Measurements from ENCODE around the gene CAPN15.

CAPN15 gene

DNA sequence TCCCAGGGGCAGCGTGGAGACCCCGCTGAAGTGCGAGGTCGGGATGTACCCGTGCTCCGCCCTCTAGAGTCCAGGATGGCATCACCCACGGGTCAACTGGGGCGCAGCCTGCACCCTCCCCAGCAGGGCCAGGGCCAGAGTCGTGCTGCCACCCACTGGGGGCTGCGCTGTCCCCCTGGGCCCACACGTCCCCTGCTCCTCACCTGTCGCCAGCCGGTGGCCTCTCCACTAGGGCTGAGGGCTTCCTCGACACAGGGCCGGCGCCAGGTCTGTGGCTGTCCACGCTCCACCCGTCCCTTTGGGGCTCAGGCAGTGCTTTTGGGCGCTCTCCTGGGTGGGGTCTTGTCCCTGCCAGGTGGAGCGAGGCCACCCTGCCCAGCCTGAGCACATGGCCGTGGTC is 21.1 kb downstream of the CAPN15 start:
- DNase-seq: no peak

DNA sequence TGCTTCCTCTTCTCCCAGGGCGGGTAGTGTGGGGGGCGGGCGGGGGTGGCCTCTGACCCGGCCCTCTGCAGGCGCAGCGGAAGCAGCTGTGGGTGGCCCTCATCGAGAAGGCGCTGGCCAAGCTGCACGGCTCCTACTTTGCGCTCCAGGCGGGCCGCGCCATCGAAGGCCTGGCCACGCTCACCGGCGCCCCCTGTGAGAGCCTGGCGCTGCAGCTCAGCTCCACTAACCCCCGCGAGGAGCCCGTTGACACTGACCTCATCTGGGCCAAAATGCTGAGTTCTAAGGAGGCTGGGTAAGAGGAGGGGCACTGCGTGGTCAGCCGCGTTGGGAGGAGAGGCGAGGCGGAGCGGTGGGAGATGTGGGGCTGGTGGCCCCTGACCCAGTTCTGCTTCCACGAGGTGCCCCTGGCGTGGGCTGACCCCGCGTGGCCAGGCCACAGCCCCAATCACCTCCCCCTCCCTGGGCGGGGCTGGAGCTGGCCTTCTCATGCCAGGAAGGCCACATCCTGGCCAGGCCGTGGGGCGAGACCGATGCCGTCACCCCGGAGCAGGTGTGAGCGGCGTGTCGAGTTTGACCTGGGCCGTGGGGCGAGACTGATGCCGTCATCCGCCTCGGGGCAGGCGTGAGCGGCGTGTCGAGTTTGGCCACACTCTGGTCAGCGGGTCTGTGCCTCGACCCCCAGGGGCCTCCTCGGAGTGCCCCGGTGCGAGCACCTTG is 22.2 kb downstream of the CAPN15 start:
- DNase-seq: no peak

DNA sequence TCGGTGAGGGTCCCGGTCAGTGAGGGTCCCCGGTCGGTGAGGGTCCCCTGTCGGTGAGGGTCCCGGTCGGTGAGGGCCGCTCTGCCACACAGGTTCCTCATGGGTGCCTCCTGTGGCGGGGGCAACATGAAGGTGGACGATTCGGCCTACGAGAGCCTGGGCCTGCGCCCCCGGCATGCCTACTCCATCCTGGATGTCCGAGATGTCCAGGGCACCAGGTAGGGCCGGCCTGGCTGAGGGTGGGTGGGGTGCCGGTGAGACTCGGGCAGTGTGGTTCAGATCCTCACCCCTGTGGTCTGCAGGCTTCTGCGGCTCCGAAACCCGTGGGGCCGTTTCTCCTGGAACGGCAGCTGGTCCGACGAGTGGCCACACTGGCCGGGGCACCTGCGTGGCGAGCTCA is 23.7 kb downstream of the CAPN15 start:
- no peak for DNase-seq

DNA sequence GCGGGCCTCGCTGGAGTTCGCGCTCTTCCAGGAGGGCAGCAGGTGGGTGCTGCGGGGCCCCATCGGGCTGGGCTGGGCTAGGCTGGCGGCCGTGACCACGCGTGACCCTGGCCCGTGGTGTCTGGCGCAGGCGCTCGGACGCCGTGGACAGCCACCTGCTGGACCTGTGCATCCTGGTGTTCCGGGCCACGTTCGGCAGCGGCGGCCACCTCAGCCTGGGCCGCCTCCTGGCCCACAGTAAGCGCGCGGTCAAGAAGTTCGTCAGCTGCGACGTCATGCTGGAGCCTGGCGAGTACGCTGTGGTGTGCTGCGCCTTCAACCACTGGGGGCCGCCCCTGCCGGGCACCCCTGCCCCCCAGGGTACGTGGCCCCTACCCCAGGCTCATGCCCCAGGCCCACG is 24.7 kb downstream of the CAPN15 start:
- no peak for DNase-seq

DNA sequence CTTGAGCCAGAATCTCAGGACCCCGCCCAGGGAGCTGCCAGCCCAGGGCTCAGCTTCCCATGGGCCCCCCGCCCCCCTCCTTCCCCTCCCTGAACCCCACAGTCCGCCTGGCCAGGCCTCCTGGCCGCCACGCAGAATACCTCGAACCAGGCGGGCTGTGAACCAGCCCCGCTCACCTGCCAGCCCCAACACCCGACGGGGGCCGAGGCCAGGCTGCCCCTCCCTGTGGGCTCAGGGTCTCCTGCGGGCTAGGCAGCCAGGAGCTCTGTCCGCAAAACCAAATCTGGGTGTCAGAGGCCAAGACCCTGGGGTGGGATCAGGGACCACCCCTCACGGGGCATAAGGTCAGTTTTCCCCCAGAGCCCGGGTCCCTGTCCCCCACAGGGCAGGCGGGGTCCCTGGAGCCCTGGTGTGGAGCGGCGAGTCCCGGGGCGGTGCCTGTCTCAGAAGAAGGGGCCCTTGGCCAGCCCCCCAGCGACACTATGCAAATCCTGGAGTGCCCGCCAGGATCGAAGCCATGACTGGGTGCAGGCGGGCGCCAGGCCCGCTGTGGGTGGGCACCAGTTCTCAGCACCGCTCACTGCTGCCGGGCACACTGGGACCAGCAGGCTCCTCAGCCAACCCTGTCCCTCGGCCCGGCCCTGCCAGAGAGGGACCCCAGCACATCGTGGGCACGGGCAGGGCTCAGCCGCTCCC is 26.2 kb downstream of the CAPN15 start:
- DNase-seq: no peak

DNA sequence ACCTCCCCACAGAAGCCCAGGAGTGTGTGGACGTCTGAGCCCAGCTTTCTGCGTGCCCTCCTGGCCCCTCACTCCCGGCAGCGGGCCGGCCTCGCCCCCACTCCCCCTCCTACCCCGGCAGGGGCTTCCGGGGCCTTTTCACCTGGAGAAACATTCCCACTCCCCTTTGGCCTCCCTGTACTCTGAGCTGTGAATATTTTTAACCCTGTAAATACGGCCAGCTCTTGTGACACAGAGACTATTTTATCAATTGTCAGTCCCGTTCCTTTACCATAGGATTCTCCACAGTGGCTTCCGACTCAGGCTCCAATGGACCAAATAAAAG is 26.7 kb downstream of the CAPN15 start:
- no peak for DNase-seq

DNA sequence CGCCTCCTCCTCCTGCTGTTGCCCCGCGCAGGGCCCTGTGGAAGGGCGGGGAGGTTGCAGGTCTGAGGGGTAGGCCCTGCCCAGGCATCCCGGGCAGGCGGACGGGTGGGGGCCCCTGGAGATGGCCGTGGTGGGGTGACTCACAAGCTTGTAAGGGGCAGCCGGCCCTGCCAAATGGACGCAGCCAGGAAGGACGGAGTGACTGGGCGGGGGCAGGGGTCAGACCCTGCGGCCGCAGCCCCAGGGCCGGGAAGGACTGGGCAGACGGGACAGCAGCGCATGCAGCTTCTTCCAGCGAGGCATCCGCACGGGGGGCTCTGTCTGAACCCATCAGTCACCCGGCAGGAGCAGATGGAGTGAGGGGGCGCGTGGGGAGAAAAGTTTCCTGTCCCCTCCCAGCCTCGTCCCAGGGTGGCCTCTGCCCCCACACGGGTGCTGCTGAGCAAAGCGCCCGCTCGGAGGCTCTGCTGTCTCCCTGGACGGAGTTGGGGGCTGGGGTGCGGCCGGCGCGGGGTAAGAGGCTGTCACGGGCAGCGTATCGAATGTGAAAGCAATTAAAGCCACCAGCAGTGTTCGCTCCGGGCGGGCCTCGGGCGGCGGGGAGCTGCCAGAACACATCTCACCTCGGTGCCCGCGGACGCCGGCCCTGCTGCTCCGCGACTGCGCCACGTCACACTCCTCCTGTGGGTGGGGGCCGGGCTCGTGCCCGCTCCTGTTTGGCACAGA is 27.3 kb downstream of the CAPN15 start:
- DNase-seq: no peak

DNA sequence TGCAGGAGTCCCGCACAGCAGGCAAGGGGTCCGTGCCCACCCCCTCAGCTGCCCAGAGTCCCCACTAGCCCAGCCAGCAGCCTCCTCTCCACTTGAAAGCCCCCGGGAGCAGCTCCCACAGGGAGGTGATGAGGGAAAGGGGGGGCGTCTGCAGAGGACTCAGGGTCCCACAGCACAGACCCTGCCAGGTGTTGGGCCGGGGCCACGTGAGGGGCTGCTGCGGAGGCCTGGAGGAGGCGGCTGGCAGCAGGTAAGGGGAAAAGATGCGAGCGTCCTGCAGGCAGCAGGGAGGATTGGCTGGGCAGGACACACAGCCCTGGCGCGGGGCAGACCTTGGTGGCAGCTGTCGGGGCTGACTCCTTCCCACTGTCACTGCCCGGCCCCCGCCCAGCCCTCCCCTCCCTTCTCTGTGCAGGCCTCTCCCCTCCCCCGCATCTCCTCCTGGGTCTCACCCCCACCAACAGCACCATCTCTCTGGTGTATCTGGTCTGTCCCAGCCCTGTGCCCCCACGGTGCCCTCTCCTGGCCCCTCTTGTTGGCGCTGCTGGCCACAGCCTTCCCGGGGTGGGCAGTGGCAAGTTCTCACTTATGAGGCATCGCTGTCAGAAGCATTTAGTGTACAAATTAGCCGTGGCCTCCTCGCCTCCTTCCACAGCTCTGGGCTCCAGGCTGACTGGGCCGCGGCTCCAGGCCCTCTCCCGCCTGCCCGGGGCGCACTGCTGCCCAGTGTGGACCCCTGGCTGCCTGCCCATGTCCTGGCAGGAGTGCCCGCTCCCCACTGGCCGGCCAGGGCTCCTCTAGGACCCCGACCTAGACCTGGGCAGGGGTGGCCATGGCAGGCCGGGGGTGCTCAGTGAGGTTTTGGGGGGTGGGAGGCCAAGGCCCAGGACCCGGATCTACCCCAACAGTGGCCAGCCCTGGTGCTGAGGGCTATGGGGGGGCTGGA is 28.3 kb downstream of the CAPN15 start:
- DNase-seq: no peak

DNA sequence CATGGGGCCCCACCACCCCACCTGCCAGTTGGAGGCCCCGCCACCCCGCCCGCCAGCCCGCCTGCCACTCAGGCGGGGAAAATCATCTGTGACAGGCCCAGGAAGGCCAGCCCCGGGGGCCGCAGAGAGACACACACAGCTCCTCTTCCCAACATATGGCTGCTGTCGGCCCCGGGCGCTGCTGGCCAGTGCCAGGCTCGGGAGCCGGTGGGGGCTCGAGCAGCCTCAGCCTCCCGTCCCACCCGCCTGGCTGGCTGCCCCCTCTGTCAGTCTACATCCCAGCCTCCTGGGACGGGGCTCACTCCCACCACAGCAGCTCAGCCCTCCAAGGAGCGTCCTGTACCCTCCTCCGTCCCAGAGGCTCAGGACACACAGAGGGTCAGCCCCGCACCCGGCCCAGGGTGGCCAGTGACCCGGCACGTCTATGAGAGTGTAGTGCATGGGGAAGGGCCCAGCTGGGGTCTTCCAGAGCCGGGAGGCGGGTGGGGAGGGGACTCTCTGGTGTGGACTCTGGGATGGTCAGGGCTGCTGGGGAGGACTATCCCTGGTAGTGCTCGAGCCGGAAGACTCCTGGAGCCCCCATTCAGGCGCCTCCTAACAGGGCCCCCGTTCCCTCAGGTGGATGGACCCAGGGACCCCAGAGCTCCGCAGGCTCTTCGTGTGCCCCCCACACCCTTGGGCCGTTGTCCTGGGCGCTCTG is 29.1 kb downstream of the CAPN15 start:
- DNase-seq: no peak

DNA sequence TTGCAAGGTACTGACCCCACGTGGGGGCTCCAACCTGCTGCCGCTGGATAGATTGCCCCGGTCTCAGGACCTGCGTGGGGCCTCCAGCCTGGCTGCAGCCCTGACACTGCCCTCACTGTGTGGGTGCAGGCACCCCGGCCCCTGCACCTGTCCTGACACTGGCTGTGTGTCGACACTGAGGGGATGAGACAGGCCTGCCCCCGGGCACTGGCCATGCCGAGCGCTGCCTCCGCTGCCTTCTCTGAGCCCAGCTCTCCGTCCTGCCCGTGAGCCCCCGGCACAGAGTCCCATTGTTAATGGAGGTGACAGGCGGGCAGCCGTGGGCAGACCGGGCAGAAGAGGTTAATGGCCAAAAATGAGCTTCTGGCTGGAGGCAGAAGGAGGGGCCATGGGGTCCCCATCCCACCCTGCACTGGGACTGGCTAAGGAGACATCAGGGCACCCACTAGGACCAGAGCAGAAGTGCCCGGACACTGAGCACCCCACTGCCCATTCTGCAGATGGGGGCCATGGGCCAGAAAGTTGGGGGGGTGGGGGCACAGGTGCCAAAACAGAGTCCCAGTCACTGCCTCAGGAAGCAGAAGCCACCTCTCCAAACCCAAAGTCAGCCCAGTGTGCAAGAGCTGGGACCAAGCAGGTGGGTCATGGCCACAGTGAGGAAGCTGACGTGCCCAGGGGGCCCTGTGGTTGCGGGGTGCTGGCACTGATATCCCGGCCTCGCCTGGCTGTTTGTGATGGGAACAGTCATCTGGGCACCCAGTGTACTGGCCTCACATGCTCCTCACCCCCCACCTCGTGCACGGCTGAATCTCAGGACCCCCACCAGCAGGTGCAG is 30.2 kb downstream of the CAPN15 start:
- no peak for DNase-seq

DNA sequence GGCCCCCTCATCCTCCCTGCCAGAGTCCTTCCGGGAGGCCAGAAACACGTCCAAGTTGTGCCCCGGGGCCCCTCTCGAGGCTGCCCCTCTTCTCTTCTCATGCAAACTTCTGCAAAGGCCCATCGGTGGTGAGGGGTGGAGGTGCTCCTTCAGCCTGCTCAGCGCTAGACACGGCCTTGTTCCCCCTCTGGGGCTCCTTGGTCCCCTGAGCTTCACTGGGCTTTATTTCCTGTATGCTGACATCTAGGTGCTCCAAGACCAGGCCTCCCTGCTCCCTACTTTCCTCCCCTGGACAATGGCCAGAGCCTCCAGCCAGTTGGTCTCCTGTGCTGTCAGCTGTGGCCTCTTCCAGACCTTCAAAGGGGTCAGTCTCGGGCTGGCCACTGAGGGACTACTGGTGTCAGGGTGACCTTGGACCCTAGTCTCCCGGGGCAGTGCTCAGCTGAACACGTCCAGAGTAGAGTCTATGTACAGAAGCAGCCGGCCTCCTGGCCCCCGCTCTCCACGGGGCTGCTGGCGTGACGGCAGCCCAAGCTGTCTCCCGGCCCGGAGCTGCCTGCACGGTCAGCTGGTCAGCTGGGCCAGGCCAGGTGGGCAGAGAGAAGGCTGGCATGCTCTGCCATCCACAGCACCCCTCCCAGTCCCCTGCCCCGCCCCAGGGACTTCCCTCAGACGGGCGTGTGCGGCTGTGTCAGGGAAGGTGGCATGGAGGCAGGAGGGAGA is 30.9 kb downstream of the CAPN15 start:
- no peak for DNase-seq

DNA sequence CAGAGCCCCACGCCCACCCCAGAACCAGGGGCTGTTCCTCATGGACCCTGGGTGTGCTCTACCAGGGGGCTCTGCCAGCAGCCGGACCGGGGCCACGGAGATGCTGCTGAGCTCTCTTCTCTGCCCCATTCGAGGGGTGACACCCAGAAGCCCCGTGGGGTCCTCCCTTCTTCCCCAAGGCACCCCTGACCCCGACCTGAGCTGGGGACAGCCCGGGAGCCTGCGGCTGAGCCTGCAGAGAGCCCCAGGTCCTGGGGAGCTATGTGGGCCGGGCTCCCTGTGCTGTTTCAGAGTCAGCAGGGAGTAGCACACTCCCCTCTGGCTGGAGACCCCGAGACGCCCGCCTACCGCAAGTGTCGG is 31.5 kb downstream of the CAPN15 start:
- DNase-seq: no peak

DNA sequence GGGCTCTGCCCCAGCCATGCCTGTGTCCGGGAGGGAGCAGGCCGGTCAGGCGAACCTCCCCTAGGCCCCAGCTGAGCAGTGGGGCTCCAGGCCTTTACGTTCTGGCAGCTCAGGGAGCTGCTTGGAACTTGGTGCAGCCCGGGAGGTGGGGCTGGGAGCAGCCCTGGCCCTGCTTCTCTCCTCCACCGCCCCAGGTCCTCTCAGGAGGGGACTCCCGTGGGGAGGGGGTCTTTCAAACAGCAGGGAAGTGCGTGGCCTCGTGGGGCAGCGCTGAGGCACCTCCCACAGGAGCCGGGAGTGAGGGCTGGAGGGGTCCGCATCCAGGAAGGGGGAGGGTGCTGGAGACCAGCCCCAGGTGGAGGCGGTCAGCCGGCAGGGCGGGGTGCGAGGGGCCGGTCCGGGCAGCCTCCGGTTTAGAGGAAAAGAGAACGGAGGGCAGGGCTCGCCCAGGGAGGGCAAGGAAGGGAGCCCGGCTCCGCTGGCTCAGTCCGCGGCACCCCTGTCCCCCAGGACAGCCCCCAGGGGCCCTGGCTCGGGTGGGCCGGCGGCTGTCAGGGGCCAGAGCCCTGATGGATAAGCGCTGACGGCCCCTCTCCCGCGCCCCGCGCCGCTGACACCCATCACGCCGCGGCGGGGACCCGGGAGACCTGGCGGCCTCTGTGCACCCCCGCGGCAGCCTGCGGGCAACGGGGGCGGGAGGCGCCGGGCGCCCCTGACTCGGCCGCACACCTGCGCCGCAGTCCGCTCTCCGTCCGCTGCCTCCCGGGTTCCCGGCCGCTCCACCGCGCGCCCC is 32.1 kb downstream of the CAPN15 start:
- DNase-seq: no peak

DNA sequence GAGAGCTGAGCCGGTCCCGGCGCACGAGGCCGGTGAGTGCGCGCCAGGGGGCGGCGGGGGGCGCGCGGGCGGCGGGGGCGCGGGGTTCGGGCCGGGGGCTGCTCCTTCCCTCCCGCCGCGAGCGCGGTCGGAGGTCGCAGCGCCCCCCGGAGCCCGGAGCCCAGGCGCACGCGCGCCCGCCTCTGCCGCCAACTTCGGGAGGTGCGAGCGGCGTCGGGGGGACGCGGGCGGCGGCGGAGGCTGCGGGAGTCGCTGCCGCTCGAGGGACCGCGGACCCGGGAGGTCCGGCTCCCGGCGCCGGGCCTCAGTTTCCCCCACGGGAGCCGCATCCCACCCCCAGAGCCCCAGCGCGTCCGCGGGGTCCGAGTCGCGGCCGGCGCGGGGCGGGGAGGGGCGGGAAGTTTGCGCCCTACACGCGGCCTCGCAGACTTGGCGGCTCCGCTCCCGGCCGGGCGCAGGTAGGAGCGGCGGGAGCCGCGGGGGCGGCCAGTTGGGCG is 32.7 kb downstream of the CAPN15 start, which contains the start of gene PRR35:
PRR35 (plus strand) TSS at position 191 of the 497 bp plus-strand sequence. CDS start 2,901 bp downstream, outside the sequence.
- no peak for DNase-seq

DNA sequence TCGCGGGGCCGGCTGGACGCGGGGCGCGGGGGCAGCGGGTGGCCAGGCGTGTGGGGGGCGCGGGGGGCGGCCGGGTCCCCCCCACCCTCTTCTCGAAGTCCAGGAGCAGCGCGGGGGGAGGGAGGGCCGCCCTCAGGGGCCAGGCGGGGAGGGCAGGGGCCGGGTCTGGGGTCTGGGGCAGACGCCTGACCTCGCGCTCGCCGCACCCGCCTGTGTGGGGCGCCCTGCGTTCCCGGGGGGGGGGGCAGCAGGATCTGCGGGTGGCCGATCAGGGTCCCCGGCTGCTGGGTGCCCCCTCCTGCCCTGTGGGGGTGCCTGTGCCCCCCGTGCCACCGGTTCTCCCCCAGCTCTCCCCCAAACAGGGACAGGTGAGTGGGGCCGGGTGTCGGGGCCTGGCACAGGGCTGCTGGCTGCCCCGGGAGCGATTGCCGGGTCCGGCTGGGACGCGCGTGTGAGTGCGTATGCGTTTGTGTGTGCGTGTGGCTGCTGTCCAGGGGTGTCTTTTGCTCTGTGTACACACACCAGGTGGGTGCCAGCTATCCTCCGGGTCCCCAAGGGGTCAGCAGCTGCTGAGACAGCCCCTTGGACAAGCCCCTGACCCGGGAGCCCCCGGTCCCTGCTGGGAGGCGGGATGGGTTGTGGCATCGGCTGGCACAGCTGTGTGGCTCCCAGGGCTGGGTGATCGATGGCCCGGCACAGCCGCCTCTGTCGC is 33.3 kb downstream of the CAPN15 start:
- DNase-seq: no peak

DNA sequence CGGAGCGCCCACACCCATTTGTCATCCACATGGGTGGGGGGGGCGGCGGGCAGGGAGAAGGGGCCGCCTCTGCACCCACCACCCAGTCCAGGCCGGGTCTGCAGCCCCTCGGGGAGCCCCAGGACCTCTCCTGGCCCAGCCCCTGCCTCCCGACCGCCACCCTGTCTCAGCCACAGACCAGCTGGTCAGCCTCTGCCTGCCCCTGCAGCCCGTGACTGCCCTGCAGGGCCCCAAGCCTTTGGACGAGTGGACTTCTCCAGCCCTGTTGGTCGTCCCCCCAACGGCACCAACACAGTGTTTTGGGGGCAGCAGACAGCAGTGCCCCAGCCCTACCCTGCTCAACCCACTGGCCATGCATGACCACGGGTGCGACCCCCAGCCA is 33.9 kb downstream of the CAPN15 start:
- DNase-seq: no peak

DNA sequence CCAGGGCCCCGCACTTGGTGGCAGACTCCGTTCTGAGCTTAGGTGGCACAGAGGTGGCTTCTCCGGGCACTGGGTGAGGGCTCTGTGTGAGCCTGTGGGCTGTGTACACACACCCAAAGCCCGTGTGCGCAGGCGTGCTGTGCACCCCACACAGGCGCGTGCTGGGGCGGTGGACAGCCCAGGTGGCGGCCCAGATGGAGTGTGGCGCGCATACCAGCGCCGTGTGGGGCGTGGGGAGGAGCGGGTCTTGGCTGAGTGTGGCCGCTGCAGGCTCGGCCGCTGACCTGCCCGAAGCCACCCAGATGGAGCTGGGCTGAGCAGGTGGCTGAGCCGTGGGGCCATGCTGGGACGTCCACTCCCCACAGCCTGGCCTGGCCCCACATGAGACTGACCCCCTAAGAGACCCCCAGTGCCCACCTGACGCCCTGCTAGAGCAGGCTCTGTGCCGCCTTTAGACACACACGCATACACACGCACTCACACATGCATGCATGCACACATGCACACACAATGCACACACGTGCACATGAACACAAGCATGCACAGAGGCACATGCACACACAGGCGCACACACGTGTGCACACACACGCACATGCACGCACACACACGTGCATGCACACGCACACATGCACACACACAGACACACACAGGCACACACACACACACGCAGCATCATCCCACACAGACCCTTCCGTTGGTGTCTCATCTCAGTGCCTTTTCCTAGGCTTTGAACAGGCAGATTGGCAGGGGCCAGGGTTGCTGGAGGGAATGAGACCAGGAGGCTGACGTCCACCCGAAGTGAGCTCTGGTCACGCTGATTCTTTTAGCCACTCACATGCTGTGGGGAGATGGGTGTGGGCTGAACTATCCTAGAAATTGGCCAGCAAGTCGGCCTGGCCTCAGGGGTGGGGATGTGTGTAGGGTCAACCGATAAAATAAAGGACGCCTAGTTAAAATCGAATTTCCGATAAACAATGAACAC is 34.7 kb downstream of the CAPN15 start:
- DNase-seq: no peak

Data from suppressor macrophage treated with lipopolysaccharide for 1 hour (primary cell).